ENCODE data around the gene GOLGA6L9.
"Not testable (repeated sequence)": the region's sequence is repeated elsewhere in the genome, so short reads cannot be mapped to it uniquely, and the experiment has no call there.

GRCh38 chr15:82429693-82430092 lies at the start of gene GOLGA6L9:
- TF ChIP-seq EZH2 (IDR thresholded peaks at IDR 0.05); POLR2AphosphoS5 (IDR thresholded peaks at IDR 0.05; ENCODE audit: borderline replicate concordance, low read depth, low read length): not testable (repeated sequence)
